ENCODE measurements around the gene ORC2. TPM values are rescaled to one million over a fixed set of nuclear protein-coding genes. Genes with fewer than 3 reads are reported as not detected.

ORC2 gene
- total RNA-seq, 1 experiment from 2014 or later = 45.5 TPM

DNA sequence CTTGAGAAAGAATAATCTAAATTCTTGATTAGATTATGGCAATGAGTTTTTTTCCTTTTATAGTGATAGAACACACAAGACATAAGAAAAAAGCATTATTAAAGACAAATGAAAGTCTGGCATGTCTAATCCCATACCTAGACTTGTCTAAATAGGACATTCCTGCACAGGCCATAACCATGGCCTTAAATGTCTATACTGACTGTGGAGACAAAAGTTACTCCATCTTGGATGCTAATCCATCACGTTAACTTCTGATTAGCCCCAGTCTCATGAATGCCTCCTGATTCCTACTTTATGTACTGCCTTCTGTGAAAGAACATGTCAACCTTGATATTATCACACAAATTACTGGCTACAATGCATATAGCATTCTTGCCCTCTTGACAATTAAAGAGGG, 23.6 kb downstream of the ORC2 start:
- ChIA-PET POLR2A (no interaction called here), CTCF (interaction anchor here (1.0 kb wide), 1 partner anchor 32 kb away, joined by 4 read pairs; no protein-coding TSS in a partner anchor)
- intact Hi-C loops (cut with micrococcal nuclease; ENCODE audit: unreplicated experiment) = no loop called here
- no peaks in the 10 kb centered on the region for H3K27me3 ChIP-seq (replicated peaks; ENCODE audit: control insufficient read depth, insufficient read depth, low read length)
- Mint-ChIP-seq H3K27ac (ENCODE audit: unreplicated experiment) (no peak overlapping the region), H3K36me3 (ENCODE audit: insufficient read depth, unreplicated experiment) (peaks cover 75% of the 10 kb centered on the region), H3K4me3 (ENCODE audit: unreplicated experiment) (no peak overlapping the region), H3K27me3 (ENCODE audit: insufficient read depth, unreplicated experiment) (no peaks in the 10 kb centered on the region), H3K9me3 (ENCODE audit: unreplicated experiment) (no peaks in the 10 kb centered on the region), H3K4me1 (ENCODE audit: low read depth, unreplicated experiment) (peaks cover 7% of the 10 kb centered on the region)
- peaks cover 2% of the 10 kb centered on the region for H3K36me3 ChIP-seq (ENCODE audit: control insufficient read depth, insufficient read depth, low read length)
- BruUV-seq (replicated peaks) = no TSS peak
- H3K9me3 ChIP-seq = no peaks in the 10 kb centered on the region
- DNase-seq = no peak
- no peak overlapping the region for H3K4me3 ChIP-seq (ENCODE audit: low read depth, low read length)
- TF ChIP-seq, protein P1, sequence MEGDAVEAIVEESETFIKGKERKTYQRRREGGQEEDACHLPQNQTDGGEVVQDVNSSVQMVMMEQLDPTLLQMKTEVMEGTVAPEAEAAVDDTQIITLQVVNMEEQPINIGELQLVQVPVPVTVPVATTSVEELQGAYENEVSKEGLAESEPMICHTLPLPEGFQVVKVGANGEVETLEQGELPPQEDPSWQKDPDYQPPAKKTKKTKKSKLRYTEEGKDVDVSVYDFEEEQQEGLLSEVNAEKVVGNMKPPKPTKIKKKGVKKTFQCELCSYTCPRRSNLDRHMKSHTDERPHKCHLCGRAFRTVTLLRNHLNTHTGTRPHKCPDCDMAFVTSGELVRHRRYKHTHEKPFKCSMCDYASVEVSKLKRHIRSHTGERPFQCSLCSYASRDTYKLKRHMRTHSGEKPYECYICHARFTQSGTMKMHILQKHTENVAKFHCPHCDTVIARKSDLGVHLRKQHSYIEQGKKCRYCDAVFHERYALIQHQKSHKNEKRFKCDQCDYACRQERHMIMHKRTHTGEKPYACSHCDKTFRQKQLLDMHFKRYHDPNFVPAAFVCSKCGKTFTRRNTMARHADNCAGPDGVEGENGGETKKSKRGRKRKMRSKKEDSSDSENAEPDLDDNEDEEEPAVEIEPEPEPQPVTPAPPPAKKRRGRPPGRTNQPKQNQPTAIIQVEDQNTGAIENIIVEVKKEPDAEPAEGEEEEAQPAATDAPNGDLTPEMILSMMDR (IDR thresholded peaks at IDR 0.05; ENCODE audit: insufficient read depth in 1 of 2, low read depth in 1 of 2, low read length in 1 of 2, severe bottlenecking in 1 of 2, unreplicated experiment in 1 of 2) = no peak
- peaks cover 20% of the 10 kb centered on the region for H3K4me1 ChIP-seq

DNA sequence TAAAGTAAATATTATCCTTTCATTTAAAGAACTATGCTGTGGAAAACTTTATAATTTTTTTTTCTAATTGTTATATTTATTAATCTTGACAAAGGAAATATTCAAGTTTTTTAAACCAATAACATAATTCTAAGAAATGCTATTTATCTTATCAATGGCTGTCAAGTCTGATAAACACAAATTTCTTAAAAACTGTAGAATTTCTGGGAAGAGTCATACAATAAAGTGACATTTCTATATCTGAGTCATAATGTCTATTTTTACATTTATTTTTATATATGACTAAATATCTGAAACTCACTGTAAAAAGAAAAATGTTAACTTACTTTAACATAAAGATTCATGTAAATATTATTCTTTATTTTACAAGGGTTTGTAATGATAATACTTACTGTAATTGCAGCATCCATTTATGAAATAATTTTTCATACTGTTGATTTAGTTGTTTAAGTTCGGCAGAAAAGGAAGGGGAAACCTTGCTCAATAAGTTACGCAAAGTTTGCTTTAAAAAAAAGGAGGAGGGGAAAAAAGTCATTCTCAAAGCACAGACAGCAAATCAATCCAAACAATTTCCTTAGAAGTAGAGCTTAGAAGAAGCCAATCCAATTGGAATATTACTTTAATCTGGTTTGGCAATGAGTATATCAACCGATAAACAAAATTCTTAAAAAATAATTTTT, 32.4 kb downstream of the ORC2 start:
- Histone ChIP-seq H3K27me3 (replicated peaks; ENCODE audit: control insufficient read depth, insufficient read depth, low read length) (no peaks in the 10 kb centered on the region), H3K4me1 (peaks cover 6% of the 10 kb centered on the region; the same call in 1 of the 2 replicates), H3K36me3 (ENCODE audit: control insufficient read depth, insufficient read depth, low read length) (peaks cover 4% of the 10 kb centered on the region), H3K9me3 (no peaks in the 10 kb centered on the region), H3K4me3 (ENCODE audit: low read depth, low read length) (no peak overlapping the region)
- BruUV-seq (replicated peaks) = no TSS peak
- CTCF ChIA-PET = interaction anchor here (1.4 kb wide), 1 partner anchor 32 kb away, joined by 4 read pairs; the partner anchor contains the start of gene ORC2
- H3K4me1 Mint-ChIP-seq (ENCODE audit: low read depth, unreplicated experiment) = peaks cover 13% of the 10 kb centered on the region
- H3K27me3 Mint-ChIP-seq (ENCODE audit: insufficient read depth, unreplicated experiment) = no peaks in the 10 kb centered on the region
- no peak for DNase-seq
- no peaks in the 10 kb centered on the region for H3K9me3 Mint-ChIP-seq (ENCODE audit: unreplicated experiment)
- TF ChIP-seq, protein P1 (IDR thresholded peaks at IDR 0.05; ENCODE audit: insufficient read depth in 1 of 2, low read depth in 1 of 2, low read length in 1 of 2, severe bottlenecking in 1 of 2, unreplicated experiment in 1 of 2) = no peak
- H3K27ac Mint-ChIP-seq (ENCODE audit: unreplicated experiment) = no peak overlapping the region
- no peak overlapping the region for H3K4me3 Mint-ChIP-seq (ENCODE audit: unreplicated experiment)
- POLR2A ChIA-PET = no interaction called here
- intact Hi-C loops (cut with micrococcal nuclease; ENCODE audit: unreplicated experiment) = no loop called here
- peaks cover 67% of the 10 kb centered on the region for H3K36me3 Mint-ChIP-seq (ENCODE audit: insufficient read depth, unreplicated experiment)

DNA sequence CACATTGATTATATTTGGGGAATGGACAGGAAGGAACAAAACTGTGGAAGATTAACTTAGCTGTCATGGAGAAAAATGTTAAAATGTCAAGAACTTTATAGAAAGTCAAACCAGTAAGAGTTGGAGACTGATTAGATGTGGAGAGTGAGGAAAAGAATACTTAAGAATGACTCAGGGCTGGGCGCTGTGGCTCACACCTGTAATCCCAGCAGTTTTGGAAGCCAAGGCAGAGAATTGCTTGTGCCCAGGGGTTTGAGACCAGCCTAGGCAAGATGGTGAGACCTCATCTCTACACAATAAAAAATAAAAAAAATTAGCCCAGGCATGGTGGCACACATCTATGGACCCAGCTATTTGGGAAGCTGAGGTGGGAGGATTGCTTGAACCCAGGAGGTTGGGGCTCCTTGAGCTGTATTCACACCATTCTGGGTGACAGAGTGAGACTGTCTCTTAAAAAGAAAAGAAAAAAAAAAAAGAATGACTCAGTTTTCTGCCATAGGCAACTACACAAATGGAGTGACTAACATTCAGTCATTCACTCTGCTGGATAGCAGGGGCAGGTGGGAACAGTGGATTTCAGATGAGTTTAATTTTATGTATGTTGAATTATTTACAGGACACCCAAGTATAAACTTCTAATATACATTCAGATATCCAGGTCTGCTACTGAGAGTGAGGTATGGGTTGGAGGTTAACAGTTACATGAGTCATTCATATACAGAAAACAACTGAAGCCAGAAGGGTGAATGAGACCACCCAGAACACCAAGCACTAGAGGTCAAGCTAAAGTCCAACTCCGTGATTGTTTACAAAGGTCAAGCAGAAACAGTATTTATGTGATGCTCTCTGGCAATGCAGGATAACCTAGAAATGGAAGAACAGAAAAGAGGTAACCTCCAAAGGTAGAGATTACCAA, 33.9 kb downstream of the ORC2 start:
- DNase-seq = no peak

More for the DNA sequence above, 33.9 kb downstream of the ORC2 start:
- Mint-ChIP-seq H3K4me1 (ENCODE audit: low read depth, unreplicated experiment) (peaks cover 13% of the 10 kb centered on the region), H3K27ac (ENCODE audit: unreplicated experiment) (no peak overlapping the region), H3K27me3 (ENCODE audit: insufficient read depth, unreplicated experiment) (no peaks in the 10 kb centered on the region), H3K36me3 (ENCODE audit: insufficient read depth, unreplicated experiment) (peaks cover 63% of the 10 kb centered on the region), H3K4me3 (ENCODE audit: unreplicated experiment) (no peak overlapping the region), H3K9me3 (ENCODE audit: unreplicated experiment) (no peaks in the 10 kb centered on the region)
- intact Hi-C loops (cut with micrococcal nuclease; ENCODE audit: unreplicated experiment) = no loop called here
- Histone ChIP-seq H3K36me3 (ENCODE audit: control insufficient read depth, insufficient read depth, low read length) (peaks cover under 1% of the 10 kb centered on the region; the same call in 1 of the 2 replicates), H3K9me3 (no peaks in the 10 kb centered on the region), H3K27me3 (replicated peaks; ENCODE audit: control insufficient read depth, insufficient read depth, low read length) (no peaks in the 10 kb centered on the region), H3K4me3 (ENCODE audit: low read depth, low read length) (no peak overlapping the region), H3K4me1 (peaks cover 6% of the 10 kb centered on the region; the same call in 1 of the 2 replicates)
- TF ChIP-seq, protein P1 (IDR thresholded peaks at IDR 0.05; ENCODE audit: insufficient read depth in 1 of 2, low read depth in 1 of 2, low read length in 1 of 2, severe bottlenecking in 1 of 2, unreplicated experiment in 1 of 2) = no peak
- no TSS peak for BruUV-seq (replicated peaks)
- CTCF ChIA-PET = interaction anchor here (0.7 kb wide), 1 partner anchor 61 kb away, joined by 3 read pairs; no protein-coding TSS in a partner anchor
- POLR2A ChIA-PET = interaction anchor here (0.6 kb wide), 2 partner anchors 12 to 20 kb away, joined by 3 to 5 read pairs; no protein-coding TSS in a partner anchor

Measured in Caco-2 (cell line).